Measurements from ENCODE around the gene IRF4.

The IRF4 gene

DNA sequence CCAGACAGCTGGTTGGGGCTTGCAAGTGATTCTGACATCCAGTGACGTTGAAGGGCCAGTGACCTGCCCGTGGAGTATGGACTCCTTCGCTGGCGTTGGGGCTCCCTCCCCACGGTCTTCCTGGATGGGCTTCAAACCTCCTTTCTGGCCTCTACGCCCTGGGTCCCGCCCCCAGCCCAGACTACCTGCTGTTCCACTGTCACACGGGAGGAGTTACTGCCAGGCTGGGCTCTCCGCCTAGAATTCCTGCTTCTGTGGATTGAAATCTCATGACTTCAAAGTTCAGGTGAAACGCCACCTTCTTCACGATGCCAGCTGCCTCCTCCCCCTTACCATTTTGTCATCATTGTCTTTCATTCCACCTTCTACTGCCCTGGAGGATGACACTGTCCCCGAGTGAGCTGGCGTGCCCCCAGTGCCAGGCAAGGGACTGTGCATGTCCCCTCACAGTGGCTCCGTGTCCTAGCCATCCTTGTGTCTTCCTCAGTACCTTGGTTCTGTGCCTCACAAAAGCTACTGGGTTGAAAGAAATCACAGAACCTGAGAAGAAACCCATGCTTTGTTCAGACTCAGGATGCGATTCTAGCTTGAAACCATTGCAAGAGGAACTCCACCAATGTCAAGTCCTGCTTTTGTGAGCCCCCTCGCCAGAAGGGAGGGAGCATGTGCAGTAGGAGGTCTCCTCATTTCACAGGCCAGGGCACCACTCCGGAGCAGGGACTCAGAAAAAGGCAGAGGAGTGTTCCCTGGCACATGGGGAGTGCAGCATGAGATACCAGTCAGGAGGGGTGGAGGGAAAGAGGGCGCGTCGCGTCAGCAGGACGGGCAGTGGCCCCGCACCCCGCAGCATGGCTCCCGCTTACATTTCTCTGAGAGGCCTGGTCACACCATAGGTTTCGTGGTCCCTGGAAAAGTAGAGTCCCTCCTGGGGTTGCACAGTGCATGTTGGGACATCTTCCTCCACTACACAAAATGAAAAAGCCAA, 11.0 kb upstream of the IRF4 start:
- H3K4me3 Mint-ChIP-seq = no peak overlapping the region
- H3K27ac Mint-ChIP-seq = peak overlapping the region; percentile 5
- H3K9me3 Mint-ChIP-seq = no peaks in the 10 kb centered on the region
- no peak for ATAC-seq
- peaks cover 46% of the 10 kb centered on the region for H3K4me1 Mint-ChIP-seq
- no peaks in the 10 kb centered on the region for H3K36me3 Mint-ChIP-seq
- H3K27me3 Mint-ChIP-seq = no peaks in the 10 kb centered on the region

DNA sequence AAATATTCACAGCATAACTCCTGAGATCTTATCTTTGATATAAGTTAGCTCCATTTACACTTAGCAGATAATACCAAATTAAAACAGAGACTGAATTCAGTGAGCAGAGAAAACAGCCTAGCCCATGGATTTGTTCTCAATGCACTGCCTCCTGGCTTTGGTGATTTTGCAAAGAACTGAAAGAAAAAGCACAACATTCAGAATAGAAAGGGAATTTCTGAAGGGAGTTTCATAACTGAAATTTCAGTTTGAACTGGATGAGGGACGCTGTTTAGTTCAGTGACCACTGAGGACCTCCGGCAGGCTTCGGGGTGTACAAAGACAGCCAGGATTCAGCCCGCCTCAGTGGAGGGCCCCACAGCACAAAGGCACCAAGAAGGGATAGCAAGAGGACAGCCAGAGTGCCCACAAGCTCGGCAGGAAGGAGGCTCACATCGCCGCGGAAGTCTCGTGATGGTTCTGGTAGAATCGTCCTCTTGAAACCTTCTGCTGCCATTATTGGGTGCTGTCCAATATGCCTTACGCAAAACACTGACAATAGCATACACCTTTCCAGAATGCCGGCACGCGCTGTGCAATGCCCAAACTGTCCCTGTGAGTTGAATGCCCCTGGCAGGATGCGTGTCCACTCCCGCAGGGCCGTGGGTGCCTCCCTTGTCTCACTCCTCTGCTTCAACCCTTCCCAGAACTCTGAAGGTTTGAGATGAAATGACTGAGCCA, 9.7 kb upstream of the IRF4 start:
- H3K36me3 Mint-ChIP-seq = no peaks in the 10 kb centered on the region
- no peak for ATAC-seq
- H3K27ac Mint-ChIP-seq = no peak overlapping the region
- no peak overlapping the region for H3K4me3 Mint-ChIP-seq
- no peaks in the 10 kb centered on the region for H3K9me3 Mint-ChIP-seq
- H3K27me3 Mint-ChIP-seq = no peaks in the 10 kb centered on the region
- H3K4me1 Mint-ChIP-seq = peaks cover 43% of the 10 kb centered on the region

DNA sequence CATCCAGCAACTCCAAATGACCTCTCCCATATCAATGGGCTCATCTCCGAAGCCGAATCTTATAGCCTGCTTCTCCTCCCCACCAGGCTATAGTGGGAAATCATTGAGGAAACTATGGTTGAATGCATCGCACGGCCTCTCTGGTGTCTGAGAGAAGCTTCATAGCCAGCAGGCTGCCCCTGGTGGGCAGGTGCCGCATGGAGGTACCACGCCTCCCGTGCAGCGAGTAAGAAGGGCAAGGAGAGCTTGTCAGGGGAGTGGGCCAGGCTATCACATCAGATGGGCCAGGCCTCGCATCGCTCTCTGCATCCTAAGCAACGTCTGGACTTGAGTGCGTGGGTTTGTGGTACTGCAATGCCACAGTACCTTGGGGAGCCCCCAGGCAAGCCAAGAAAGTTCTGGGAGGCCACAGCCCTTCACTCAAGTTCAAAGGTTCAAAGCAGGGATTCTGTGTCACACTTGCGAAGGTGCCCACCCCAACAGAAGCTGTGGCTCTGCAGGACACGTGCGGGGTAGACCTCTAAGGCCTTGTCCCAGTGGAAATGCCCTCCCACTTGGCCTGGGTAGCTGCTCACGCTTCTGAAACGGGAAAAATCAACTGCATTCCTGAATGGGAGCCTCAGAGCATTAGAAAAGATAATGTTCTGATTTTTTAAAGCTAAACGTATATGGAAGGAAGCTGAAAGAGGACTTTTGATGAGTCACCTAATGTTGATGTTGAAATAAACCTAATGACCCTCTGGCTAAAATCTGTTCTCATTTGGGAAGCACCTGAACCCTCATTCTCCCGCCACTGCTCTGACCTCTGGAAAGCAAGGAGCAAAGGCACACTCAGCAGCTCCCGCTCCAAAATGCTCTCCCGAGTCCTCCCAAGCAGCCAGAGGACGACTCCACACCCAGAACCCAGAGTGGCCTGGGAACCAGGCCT, 8.4 kb upstream of the IRF4 start:
- no peak overlapping the region for H3K27ac Mint-ChIP-seq
- no peaks in the 10 kb centered on the region for H3K36me3 Mint-ChIP-seq
- ATAC-seq = no peak
- peaks cover 33% of the 10 kb centered on the region for H3K4me1 Mint-ChIP-seq
- H3K4me3 Mint-ChIP-seq = no peak overlapping the region
- no peaks in the 10 kb centered on the region for H3K27me3 Mint-ChIP-seq
- no peaks in the 10 kb centered on the region for H3K9me3 Mint-ChIP-seq

DNA sequence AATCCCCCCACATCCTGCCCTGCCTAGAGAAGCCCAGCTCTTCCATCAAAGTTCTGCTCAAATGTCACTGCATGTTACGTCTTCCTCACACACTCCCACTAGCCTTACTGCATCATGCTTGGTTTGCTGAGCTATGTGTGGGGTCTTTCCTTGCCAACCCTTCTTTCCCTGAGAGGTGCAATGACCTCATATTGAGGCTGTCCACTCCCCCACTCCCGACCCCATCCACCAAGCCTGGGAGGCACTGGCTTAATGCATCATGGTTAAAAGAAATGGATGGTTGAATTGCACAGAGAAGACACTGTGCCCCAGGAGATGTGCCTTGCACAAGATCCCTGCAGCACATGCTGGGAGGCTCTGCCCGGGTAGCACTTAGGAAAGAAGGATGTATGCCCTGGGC, 7.7 kb upstream of the IRF4 start:
- no peaks in the 10 kb centered on the region for H3K27me3 Mint-ChIP-seq
- H3K4me1 Mint-ChIP-seq = peaks cover 31% of the 10 kb centered on the region
- H3K36me3 Mint-ChIP-seq = no peaks in the 10 kb centered on the region
- no peak for ATAC-seq
- no peaks in the 10 kb centered on the region for H3K9me3 Mint-ChIP-seq
- H3K27ac Mint-ChIP-seq = no peak overlapping the region
- H3K4me3 Mint-ChIP-seq = no peak overlapping the region

DNA sequence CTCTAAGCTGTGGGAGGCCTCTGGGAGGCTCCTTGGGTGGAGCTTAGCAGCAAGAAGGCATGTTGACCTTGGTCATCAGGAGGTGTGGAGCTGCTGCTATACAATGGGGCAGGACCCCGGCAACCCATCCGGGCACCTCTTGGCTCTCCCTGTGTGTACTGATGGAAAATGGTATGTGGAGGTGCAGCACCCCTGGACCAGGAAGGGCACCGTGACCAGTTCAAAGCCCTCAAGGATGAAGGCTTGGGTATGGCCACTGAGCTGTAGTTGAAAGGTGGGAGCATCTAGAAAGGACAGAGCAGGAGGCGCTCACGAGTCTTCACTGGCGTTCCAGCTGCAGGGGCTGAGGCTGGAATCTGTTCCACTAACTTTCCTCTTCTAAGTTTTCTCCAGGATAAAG, 6.7 kb upstream of the IRF4 start:
- Mint-ChIP-seq H3K27me3 (no peaks in the 10 kb centered on the region), H3K4me1 (peaks cover 31% of the 10 kb centered on the region), H3K9me3 (no peaks in the 10 kb centered on the region), H3K27ac (no peak overlapping the region), H3K36me3 (no peaks in the 10 kb centered on the region), H3K4me3 (no peak overlapping the region)
- no peak for ATAC-seq

DNA sequence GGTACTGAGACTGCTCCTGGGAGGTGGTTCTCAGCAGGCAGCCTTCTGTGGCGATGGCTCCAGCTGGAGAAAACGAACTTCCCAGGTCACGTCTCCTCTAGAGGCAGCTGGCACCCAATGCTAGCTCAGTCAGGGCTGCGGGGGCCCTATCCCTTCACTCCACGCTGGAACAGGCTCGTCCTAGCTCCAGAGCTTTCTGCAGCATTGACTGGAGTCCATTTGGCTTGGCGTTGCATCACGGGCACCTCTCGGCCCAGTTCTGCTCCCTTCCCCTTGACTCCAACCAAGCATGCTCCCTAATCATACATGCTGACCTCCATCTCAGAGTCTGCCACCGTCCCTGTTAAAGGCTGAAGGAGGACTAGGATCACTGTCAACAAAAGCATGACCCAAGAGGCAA, 5.9 kb upstream of the IRF4 start:
- no peaks in the 10 kb centered on the region for H3K9me3 Mint-ChIP-seq
- H3K4me1 Mint-ChIP-seq = peaks cover 32% of the 10 kb centered on the region
- no peak overlapping the region for H3K4me3 Mint-ChIP-seq
- no peak overlapping the region for H3K27ac Mint-ChIP-seq
- H3K36me3 Mint-ChIP-seq = no peaks in the 10 kb centered on the region
- ATAC-seq = no peak
- H3K27me3 Mint-ChIP-seq = no peaks in the 10 kb centered on the region

DNA sequence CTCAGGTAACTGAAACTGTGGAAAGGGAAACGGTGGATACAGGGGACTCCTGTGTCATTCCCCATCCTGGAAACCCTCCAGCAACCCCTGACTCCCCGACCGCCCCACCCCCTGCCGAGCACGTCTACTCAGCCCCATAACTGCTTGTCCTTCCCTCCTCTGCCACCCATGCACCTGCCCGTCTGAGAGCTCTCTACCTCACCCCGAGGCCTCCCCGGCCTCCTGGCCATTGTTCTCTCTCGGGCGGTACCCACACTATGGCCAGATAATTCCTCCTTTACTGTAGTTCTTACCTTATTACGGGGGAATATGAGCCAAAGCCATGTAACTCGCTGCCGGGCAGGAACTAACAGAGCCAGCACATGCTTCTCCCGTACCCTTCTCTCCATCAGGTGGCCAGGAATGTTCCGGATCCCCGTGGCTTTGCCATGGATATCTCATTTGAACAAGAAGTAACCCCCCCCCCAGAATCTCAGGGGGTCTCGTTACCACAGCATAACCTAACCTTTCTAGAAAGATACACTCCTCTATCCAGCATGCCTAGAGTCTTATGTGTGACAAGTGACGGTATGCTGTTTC, 4.8 kb upstream of the IRF4 start:
- ATAC-seq = no peak
- no peak overlapping the region for H3K27ac Mint-ChIP-seq
- H3K4me1 Mint-ChIP-seq = peaks cover 34% of the 10 kb centered on the region
- H3K9me3 Mint-ChIP-seq = no peaks in the 10 kb centered on the region
- peaks cover 4% of the 10 kb centered on the region for H3K36me3 Mint-ChIP-seq
- H3K4me3 Mint-ChIP-seq = no peak overlapping the region
- H3K27me3 Mint-ChIP-seq = no peaks in the 10 kb centered on the region

DNA sequence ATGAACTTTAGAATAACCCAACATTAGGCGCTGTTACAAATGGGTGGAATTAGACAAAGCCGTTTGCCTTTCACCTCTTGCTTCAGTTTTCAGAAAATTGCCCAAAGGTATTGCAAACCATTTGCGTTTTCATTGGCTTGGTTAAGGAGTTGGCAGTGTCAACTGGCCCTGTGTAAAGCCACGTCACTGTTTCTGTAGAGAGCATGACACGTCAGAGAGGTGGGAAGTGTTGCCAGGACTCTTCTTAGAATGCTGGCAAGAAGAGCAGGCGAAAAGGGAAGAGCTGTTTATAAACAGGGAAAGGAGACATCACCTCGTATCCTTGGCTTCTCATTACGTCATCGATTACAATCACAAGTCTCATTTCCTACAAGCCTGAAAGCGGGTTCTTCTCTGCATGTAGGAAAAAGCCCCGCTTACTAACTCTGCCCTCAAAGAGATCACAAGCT, 4.2 kb upstream of the IRF4 start:
- Mint-ChIP-seq H3K27ac (peak overlapping the region; percentile 27), H3K4me1 (peaks cover 31% of the 10 kb centered on the region), H3K9me3 (no peaks in the 10 kb centered on the region), H3K27me3 (no peaks in the 10 kb centered on the region), H3K4me3 (no peak overlapping the region), H3K36me3 (peaks cover 8% of the 10 kb centered on the region)
- ATAC-seq = no peak

DNA sequence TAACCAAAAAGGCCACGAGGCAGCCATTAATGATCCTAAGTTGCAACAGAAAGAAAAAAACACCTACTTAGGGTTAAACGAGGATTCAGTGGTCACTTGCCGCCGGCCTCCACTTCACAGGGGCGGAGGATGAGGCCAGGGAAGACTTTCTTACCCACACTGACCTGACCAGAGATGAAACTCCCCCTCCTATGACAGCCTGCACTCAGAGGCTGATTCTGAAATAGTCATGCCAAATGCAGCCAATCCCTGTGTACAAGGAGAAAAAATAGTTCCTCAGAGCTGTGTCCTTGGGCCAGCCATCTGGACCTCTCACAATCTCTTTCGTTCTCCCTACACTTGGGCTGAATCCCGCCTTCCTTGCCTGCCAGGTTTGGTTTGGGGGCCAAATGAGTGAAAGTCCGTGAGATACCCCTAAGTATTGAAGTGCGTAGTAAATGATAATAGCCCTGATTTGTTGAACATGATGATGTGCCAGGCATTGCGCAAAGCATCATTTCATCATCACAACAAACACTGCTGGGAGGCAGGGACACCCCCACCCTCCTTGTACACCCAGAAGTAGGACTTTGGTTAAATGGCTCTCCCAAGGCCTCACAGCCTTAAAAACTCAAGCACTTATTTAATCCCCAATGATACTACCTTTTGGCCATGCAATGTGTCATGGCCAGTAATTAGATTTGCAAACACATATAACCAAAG, 3.2 kb upstream of the IRF4 start:
- Mint-ChIP-seq H3K4me1 (peaks cover 31% of the 10 kb centered on the region), H3K27ac (peak overlapping the region; percentile 27), H3K27me3 (no peaks in the 10 kb centered on the region), H3K9me3 (no peaks in the 10 kb centered on the region), H3K4me3 (no peak overlapping the region), H3K36me3 (peaks cover 18% of the 10 kb centered on the region)
- ATAC-seq = no peak

DNA sequence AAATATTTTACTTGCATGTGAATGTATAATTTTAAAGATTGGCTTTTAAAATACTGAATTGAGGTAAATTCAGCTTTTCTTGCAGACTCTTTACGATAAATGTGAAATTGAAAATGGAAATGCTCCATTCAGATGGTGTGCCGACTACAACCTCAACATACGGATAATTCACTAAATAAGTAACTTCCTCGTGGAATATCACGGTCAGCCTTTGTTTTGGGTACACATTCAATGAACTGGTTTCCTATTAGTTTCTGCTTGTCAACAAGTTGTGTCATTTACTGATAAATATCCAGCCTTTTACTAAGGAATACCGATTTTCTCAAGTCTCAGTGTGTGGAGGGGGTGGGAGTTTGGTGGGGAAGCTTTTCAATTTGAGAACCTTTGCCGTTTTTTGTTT, 2.4 kb upstream of the IRF4 start:
- no peaks in the 10 kb centered on the region for H3K9me3 Mint-ChIP-seq
- ATAC-seq = no peak
- H3K36me3 Mint-ChIP-seq = peaks cover 25% of the 10 kb centered on the region
- H3K27me3 Mint-ChIP-seq = no peaks in the 10 kb centered on the region
- H3K4me3 Mint-ChIP-seq = peak overlapping the region; percentile 50
- H3K4me1 Mint-ChIP-seq = peaks cover 39% of the 10 kb centered on the region
- peak overlapping the region; percentile 93 for H3K27ac Mint-ChIP-seq

DNA sequence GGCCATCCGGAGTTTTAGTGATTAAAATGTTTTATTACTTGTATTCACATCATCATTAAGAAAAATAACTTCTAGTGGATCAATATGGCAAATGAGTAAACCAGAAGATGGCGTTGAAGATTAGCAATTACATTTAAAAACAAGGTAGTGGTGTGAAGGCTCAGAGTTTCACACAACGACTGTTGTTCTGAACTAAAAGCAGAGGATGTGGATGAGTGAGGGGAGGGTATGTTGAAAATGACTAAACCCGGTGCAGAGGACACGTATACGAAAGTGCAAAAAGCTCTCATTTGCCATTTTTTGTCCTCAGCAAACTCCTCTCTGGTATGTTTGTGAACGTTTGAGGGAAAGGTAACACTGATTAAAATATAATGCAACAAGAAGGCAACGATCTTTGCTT, 1.9 kb upstream of the IRF4 start:
- no peaks in the 10 kb centered on the region for H3K9me3 Mint-ChIP-seq
- peak overlapping the region; percentile 93 for H3K27ac Mint-ChIP-seq
- H3K36me3 Mint-ChIP-seq = peaks cover 27% of the 10 kb centered on the region
- peaks cover 41% of the 10 kb centered on the region for H3K4me1 Mint-ChIP-seq
- no peaks in the 10 kb centered on the region for H3K27me3 Mint-ChIP-seq
- no peak for ATAC-seq
- peak overlapping the region; percentile 50 for H3K4me3 Mint-ChIP-seq

DNA sequence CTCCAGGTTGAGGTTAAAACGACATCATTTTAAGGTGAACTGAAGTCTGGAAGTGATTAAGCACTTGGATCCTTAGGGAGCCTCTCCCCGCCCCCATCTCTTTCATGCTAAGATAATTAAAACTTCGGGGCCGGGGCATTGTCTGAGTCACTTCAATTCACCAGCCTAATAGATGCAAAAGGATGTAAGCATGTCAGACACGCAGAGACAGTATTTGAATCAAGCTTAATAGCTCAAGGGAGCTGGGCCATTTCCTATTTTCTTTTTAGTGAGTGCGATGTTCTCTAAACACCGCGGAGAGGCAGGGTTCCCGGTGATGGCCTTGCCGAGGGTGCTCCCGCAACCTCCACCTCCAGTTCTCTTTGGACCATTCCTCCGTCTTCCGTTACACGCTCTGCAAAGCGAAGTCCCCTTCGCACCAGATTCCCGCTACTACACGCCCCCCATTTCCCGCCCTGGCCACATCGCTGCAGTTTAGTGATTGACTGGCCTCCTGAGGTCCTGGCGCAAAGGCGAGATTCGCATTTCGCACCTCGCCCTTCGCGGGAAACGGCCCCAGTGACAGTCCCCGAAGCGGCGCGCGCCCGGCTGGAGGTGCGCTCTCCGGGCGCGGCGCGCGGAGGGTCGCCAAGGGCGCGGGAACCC, 516 bp upstream of the IRF4 start:
- Mint-ChIP-seq H3K4me3 (peak overlapping the region; percentile 96), H3K36me3 (peaks cover 41% of the 10 kb centered on the region), H3K27ac (peak overlapping the region; percentile 93), H3K4me1 (peaks cover 55% of the 10 kb centered on the region), H3K27me3 (no peaks in the 10 kb centered on the region), H3K9me3 (no peaks in the 10 kb centered on the region)
- ATAC-seq = peak; percentile 68

DNA sequence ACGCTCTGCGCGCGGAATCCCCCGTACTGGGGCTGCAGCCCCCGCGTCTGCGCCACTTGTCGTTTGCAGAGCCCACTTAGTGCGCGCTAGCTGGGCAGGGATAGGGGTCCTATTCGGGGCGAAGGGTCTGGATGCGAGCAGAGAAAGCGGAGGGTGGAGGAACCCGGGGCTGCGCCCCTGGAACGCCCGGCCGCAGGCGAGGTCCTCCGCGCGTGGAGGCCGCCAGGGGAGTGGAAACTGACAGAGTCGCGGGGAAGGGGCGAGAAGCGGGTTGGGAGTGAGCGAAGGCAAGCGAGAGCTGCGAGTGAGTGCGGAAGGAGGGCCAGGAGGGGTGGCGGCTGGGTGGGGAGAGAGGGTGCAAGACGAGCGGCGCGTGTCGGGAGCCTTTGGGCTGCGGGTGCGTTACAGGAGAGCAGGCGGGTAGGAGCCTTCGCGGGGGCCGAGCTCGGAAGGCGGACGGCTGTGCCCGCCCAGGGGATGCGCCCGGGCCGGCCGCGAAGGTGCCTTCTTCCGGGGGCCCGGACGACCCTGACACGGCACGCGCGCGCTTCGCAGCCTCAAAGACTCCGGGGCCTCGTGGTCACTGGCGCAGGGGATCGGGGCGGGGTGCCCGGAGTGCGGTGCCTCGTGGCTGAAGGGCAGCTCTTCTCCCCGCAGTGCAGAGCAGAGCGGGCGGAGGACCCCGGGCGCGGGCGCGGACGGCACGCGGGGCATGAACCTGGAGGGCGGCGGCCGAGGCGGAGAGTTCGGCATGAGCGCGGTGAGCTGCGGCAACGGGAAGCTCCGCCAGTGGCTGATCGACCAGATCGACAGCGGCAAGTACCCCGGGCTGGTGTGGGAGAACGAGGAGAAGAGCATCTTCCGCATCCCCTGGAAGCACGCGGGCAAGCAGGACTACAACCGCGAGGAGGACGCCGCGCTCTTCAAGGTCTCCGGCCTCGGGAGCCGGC, 1.2 kb downstream of the IRF4 start:
- Mint-ChIP-seq H3K27me3 (no peaks in the 10 kb centered on the region), H3K4me1 (peaks cover 66% of the 10 kb centered on the region), H3K36me3 (peaks cover 55% of the 10 kb centered on the region), H3K9me3 (no peaks in the 10 kb centered on the region), H3K4me3 (peak overlapping the region; percentile 88), H3K27ac (peak overlapping the region; percentile 93)
- ATAC-seq = peak; percentile 2
